LNCAP (cell line): ENCODE data around the gene USP2.

ENCODE experiments used
- TF ChIP-seq, protein P1 (sequence below): fragments of 450-650 bp; IDR thresholded peaks from 2 replicates; pipeline ENCODE4 v1.5.1; 2017; ENCODE audit warnings: mild to moderate bottlenecking

USP2 gene

DNA sequence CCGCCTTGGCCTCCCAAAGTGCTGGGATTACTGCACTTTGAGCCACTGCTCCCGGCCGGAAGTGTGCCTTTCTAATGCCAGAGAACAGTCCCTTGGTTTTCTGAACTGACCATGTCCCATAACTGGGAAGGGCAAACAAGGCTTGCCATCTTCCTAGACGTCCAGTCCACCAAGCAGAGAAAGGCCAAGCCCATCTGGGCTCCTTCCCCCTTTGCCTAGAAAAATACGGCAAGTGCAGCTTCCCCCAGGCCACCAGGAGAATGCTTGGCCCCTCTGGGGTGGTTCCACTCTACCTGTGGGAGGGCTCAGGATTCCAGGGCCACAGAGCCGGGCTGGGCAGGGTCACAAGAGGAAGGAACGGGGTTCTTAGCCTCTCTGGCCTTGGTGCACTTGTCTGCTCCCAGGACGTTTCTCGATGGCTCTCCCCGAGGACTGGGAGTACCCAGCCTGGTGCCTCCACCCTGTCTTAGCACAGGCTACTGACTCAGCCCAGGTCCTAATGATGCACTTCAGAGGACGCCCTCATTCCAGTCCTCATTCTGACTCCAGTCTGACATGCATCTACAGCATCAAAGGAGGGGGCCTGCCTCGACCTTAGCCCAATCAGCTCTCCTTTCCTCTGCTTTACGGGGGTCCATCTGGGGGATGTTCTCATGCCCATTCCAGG lies 1.2 kb downstream of the USP2 start:
- TF ChIP-seq, protein P1, sequence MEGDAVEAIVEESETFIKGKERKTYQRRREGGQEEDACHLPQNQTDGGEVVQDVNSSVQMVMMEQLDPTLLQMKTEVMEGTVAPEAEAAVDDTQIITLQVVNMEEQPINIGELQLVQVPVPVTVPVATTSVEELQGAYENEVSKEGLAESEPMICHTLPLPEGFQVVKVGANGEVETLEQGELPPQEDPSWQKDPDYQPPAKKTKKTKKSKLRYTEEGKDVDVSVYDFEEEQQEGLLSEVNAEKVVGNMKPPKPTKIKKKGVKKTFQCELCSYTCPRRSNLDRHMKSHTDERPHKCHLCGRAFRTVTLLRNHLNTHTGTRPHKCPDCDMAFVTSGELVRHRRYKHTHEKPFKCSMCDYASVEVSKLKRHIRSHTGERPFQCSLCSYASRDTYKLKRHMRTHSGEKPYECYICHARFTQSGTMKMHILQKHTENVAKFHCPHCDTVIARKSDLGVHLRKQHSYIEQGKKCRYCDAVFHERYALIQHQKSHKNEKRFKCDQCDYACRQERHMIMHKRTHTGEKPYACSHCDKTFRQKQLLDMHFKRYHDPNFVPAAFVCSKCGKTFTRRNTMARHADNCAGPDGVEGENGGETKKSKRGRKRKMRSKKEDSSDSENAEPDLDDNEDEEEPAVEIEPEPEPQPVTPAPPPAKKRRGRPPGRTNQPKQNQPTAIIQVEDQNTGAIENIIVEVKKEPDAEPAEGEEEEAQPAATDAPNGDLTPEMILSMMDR = no peak

DNA sequence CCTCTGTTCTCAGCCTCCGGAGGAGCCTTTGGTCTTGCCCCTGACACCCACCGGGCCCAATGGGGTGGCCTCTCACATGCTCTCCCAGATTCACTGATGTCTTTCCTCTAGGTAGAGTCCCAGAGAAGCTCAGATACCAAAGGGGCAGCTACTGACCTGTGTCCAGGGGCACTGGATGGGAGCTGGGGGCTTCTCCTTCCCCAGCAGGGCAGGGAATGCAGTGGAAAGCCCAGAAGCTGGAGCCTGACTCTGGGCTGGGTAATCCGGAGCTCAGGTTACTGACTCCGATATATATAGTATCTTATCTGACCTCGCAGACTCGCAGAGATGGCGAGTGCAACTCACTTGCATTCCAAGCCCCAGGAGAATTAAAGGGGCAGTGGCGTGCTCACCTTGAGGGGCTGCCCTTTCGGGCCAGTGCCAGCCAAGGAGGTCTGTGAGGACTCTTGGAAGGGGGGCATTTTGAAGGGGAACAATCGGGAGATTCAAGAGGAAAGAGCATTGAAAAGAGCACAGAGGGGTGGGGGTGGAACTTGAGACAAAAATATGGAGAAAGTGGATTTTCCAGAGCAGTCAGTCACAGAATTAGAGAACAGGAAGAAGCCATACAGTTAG lies 2.5 kb downstream of the USP2 start:
- TF ChIP-seq, protein P1 = no peak

DNA sequence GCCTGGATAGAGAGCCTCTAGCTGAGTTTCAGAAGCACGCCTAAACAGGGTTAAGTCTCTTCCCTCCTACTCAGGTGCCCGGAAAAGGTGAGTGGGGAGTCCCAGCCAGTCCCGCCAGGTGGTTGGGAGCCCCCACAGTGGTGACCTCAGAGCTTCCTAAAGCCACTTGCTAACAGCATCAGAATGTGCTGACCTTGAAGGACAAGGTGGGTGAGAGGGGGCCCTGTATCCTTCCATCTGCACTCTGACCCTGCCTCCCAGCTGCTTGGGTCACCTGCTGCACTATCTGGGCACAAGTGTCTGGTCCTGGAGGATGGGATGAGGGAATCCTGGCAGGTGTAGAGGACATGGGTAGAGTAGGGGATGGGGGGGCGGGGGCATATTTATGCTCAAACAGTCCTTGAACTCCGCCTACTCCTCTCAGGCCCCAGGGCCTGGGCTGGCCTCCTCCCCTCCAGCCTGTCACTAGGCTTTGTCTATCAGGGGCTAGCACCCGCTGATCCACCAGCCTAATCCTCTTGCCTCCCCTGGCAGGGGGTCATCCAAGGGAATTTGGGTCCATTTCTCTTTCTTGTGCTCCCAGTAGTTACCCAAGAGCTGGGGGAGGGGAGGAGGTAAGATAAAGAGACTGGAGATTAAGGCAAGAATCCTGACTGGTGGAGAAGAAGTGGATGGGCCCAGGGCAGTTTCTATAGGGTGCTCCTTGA lies 3.4 kb downstream of the USP2 start:
- TF ChIP-seq, protein P1 = no peak

DNA sequence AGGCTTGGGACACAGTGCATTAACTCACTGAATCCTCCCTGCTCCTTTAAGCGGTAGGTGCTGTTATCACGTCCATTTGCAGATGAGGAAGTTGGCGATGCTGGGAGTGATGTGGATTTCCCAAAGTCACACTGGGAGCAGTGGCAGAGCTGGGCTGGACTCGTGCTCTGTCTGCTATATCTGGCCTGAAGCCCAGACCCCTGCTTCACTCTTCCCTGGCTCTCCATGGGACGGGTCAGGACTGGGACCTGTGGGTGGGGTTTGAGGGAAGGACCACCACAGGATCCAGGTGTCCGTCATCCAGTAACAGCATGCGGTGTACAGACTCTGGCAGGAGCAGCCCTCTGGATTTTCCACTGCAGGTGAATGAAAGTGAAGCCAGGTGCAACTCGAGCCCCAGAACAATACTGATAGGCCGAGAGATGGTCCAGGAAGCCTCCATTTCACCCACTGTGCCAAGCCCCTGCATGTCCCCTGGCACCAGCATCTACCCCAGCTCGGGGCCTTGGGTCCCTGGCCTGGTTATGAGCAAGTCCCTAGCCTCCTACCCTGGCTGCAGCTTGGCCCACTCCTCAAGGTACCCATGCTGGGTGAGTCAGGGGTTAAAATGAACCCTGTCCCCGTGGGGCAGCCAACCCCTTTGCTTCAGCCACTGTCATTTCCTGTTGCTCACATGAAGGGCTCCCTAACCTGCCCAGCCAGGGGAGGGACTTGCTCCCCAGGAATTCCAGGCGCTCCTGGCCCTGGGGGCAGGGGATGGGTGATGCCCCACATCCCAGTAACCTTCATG lies 4.2 kb downstream of the USP2 start:
- TF ChIP-seq, protein P1 = no peak

DNA sequence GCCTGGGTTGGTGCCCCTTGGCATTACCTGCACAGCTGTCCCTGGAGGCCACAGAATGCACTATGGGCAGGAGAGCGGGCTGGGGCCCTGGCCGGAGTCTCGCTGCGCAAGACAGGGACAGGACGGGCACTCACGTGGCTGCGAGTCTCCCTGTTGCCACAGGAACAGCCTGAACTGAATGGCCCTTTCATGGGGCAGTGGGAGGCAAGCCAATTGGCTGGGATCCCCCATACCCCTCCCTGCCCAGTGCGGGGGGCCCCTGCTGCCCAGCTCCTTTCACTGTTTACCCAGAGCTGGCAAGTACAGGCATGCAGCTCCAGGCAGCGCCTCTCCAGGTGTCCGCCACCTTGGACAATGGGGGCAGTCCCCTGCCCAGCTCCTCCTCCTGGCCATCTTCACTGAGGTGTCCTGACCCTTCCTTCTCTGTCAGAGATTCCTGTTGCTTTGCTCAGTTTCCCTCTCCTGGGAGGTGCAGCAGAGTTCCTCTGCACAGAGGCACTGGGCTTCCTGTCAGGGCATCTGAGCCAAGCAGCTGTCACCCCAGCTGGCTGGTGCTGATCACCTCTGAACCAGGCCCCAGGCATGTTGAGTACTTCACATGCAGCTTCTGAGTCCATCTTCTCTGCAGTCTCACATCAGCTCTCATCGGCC lies 5.2 kb downstream of the USP2 start:
- TF ChIP-seq, protein P1 = no peak

DNA sequence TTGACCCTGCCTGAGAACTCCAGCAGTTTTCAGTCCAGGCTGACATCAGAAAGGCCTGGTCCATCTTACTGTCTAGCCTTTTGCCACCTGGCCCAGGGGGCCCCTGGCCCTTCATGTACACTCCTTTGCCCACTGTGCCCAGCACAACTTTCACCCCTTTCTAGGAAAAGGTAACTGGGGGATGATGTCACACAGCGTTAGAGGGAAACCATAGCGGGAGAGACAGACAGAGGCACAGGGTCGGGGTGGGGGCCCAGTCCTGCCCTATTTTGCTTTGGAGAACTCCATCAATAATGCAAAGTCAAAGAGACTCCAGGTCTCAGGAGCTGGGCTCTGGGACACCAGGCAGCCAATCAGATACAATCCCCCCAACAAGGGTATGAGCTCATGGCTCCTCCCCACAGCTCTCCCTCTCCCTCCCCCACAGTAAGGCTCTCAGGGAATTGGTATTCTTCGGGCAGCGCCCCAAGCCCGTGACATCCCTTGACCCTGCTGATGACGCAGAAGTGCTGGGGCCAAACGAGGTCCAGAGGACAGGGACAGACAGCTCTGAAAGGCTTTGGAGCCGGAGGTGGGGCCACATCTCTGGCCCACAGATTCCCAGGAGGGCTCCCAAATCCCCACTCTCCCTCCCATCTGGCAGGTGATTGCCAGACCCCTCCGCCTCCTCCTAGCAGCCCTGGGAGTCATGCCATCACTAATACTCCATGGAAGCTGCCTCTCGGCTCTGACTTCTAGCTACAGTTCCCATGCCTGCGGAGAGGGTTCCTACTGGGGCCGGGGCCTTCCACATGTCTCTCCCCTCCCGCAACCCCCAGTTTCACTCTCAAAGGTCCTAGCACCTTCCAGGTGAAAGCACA lies 5.9 kb downstream of the USP2 start:
- TF ChIP-seq, protein P1 = no peak
